Prostate gland (tissue), 2 donors: ENCODE data around the gene WDFY2. TPM values are rescaled to one million over a fixed set of nuclear protein-coding genes. Genes with fewer than 3 reads are reported as not detected.
A peak's percentile ranks its signal among the peaks of the same experiment; 100 is the strongest.

Experiments
- DNase-seq: peaks from one replicate; pipeline ENCODE4 v3.0.0-alpha.2; 2019; ENCODE audit warnings: low spot score
- H3K27ac ChIP-seq, 2 donors: fragments of 200-600 bp; sonication (generic); 2 replicates each; pipeline ENCODE4 v1.5.1; 2017 to 2019
- H3K27me3 ChIP-seq: fragments of 200-600 bp; sonication (generic); replicated peaks from 2 replicates; pipeline ENCODE4 v1.5.1; 2019; ENCODE audit not compliant: insufficient read depth
- H3K36me3 ChIP-seq, 2 donors: fragments of 200-600 bp; sonication (generic); 1 replicate in 1 of 2; 2 replicates in 1 of 2; pipeline versions ENCODE4 v1.5.1 to v1.8.1; 2017 to 2019
- H3K4me1 ChIP-seq: fragments of 200-600 bp; sonication (generic); replicated peaks from 2 replicates; pipeline ENCODE4 v1.5.1; 2019
- H3K4me3 ChIP-seq, 2 donors: fragments of 200-600 bp; sonication (generic); 2 replicates each; pipeline ENCODE4 v1.5.1; 2017 to 2019
- H3K9me3 ChIP-seq: fragments of 200-600 bp; sonication (generic); 2 replicates; pipeline ENCODE4 v1.5.1; 2017
- CTCF ChIP-seq, 4 experiments: fragments of 200-600 bp in 2 of 4; fragments of 450-650 bp in 2 of 4; sonication (generic) in 2 of 4; IDR thresholded peaks; 1 replicate in 3 of 4; 2 replicates in 1 of 4; pipeline ENCODE4 v1.5.1; 2016 to 2019; ENCODE audit warnings: antibody characterized with exemption in 4 of 4, mild to moderate bottlenecking in 2 of 4, moderate library complexity in 2 of 4
- POLR2A ChIP-seq: fragments of 450-650 bp; IDR thresholded peaks from one replicate; pipeline ENCODE4 v1.6.1; 2016; ENCODE audit warnings: antibody characterized with exemption, mild to moderate bottlenecking
- POLR2AphosphoS5 ChIP-seq: sonication (generic); formaldehyde crosslinking; IDR thresholded peaks from one replicate; pipeline ENCODE4 v1.6.1; 2017; ENCODE audit warnings: antibody characterized with exemption
- WGBS: methylation state at CpG from one replicate; pipeline ENCODE4 v1.1.5; 2018; 5-methylcytosine and 5-hydroxymethylcytosine counted together
- intact Hi-C: fragments of 100-400 bp; cut with DNase I; formaldehyde crosslinking; loops from one replicate; pipeline ENCODE4 v1.14.2; 2022
- total RNA-seq, 2 donors: library from RNA; depleted of rRNA; stranded (reverse); fragments of >200 nt; gene quantifications; one replicate each; pipeline ENCODE4 v1.1.0, GENCODE V29; 2016

WDFY2 gene
- total RNA-seq, 2 donors from 2014 or later: 7.9 to 23.2 TPM

- peak overlapping the region; percentile 36 to 37 for H3K27ac ChIP-seq
- no peak for DNase-seq
- TF ChIP-seq CTCF (IDR thresholded peaks at IDR 0.05) (no peak), POLR2AphosphoS5 (no peak)
- H3K4me1 ChIP-seq: no peaks in the 10 kb centered on the region
- H3K27me3 ChIP-seq: no peaks in the 10 kb centered on the region
- 55% methylated on average over 10 of the region's 10 CpGs for WGBS
- H3K36me3 ChIP-seq: no peaks in the 10 kb centered on the region
- intact Hi-C loops: no loop called here
- H3K4me3 ChIP-seq: no peak overlapping the region
- no peaks in the 10 kb centered on the region for H3K9me3 ChIP-seq
Observed at GRCh38 chr13:51786425-51787265, 202.4 kb downstream of the WDFY2 start.

- WGBS: 70% methylated on average over 6 of the region's 6 CpGs
- Histone ChIP-seq H3K27ac (no peak overlapping the region), H3K4me1 (no peaks in the 10 kb centered on the region), H3K36me3 (no peaks in the 10 kb centered on the region), H3K9me3 (no peaks in the 10 kb centered on the region), H3K27me3 (no peaks in the 10 kb centered on the region), H3K4me3 (no peak overlapping the region)
- TF ChIP-seq POLR2AphosphoS5: no peak
- TF ChIP-seq POLR2A: no peak
- no peak for TF ChIP-seq CTCF (IDR thresholded peaks at IDR 0.05)
- no peak for DNase-seq
- intact Hi-C loops: no loop called here
Observed at GRCh38 chr13:51793570-51794271, 209.5 kb downstream of the WDFY2 start.

- 74% methylated on average over 4 of the region's 4 CpGs for WGBS
- intact Hi-C loops: no loop called here
- no peaks in the 10 kb centered on the region for H3K36me3 ChIP-seq
- H3K9me3 ChIP-seq: no peaks in the 10 kb centered on the region
- H3K4me1 ChIP-seq: no peaks in the 10 kb centered on the region
- no peak for TF ChIP-seq CTCF (IDR thresholded peaks at IDR 0.05)
- TF ChIP-seq POLR2AphosphoS5: no peak
- no peak for TF ChIP-seq POLR2A
- no peaks in the 10 kb centered on the region for H3K27me3 ChIP-seq
- H3K27ac ChIP-seq: no peak overlapping the region
- no peak for DNase-seq
- no peak overlapping the region for H3K4me3 ChIP-seq
Observed at GRCh38 chr13:51794964-51795363, 210.7 kb downstream of the WDFY2 start.

GRCh38 chr13:51795419-51795818, 211.2 kb downstream of the WDFY2 start:
- intact Hi-C loops: no loop called here

More at GRCh38 chr13:51795419-51795818, 211.2 kb downstream of the WDFY2 start:
- TF ChIP-seq POLR2A (no peak), CTCF (IDR thresholded peaks at IDR 0.05) (no peak), POLR2AphosphoS5 (no peak)
- Histone ChIP-seq H3K4me1 (no peaks in the 10 kb centered on the region), H3K36me3 (no peaks in the 10 kb centered on the region), H3K9me3 (no peaks in the 10 kb centered on the region), H3K27me3 (no peaks in the 10 kb centered on the region), H3K4me3 (no peak overlapping the region), H3K27ac (no peak overlapping the region)
- 89% methylated on average over 2 of the region's 2 CpGs for WGBS
- no peak for DNase-seq
